GM19438 (cell line): ENCODE measurements around the gene ZSCAN18.

ENCODE experiments used
- ATAC-seq: cut with Tn5 transposase; IDR thresholded peaks from one replicate; pipeline ENCODE4 v1.9.1; 2021; ENCODE audit warnings: low read depth; ENCODE audit not compliant: unreplicated experiment

The ZSCAN18 gene

DNA sequence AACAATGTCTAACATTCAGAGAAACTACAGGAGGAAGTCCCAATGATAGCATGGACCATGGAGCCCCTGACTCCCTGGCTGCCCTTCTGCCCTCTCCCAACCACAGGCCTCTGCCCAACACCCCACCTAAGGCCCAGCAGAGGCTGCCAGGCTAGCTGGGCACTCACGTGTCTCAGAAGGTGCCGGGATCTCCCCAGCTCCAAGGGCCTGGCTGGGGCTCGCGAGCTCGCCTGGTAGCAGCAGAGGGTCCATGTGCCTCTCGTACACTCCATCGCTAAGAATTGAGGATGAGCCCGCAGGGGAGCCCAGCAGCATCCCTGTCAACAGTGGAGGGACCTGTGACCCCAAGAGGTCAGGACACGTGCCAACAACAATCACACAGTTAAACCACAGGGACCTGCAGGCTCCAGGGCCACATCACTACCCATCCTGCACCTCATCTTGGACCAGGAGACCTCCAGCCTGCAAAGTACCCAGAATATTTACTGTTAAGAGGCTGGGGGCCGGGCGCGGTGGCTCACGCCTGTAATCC lies 9.4 kb downstream of the ZSCAN18 start:
- ATAC-seq, result no peak

DNA sequence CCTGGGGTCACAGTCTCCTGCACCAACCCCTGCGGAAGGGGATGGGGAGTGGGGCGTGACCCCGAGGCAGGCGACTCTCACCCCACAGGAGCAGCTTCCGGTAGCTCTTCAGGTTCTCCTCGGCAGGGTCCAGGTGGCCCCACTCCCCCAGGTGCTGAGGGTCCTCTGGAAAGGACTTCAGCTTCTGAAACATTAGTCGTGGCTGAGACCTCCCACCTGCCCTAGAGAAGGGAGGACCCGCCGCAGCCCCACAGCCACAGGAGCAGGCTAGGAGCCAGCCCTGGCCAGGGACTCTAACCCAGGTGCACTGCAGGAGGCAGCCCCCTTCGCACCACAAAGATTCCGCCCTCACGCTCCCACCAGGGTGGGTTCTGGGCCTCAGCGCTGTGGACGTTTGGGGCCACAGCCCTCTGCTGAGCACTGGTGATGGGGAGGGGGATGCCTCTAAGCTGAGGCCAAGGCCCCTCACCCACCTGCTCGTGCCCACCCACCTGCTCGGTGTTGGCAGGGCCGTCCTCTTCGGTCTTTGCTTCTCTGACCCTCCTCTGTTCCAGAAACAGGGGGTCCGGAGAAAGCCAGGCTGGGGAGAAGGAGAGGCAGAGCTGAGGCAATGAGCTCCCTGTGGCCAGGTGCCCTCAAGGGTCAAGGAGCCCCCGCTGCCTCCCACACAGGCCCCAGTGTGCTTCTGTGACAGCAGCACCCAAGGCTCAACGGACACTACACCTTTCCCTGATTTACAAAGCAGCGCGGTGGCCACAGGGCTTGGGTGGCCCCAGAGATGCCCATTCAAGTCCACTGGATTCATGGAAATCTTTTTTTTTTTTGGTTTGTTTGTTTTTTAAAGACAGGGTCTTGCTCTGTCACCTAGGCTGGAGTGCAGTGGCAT lies 11.0 kb downstream of the ZSCAN18 start:
- no peak for ATAC-seq

DNA sequence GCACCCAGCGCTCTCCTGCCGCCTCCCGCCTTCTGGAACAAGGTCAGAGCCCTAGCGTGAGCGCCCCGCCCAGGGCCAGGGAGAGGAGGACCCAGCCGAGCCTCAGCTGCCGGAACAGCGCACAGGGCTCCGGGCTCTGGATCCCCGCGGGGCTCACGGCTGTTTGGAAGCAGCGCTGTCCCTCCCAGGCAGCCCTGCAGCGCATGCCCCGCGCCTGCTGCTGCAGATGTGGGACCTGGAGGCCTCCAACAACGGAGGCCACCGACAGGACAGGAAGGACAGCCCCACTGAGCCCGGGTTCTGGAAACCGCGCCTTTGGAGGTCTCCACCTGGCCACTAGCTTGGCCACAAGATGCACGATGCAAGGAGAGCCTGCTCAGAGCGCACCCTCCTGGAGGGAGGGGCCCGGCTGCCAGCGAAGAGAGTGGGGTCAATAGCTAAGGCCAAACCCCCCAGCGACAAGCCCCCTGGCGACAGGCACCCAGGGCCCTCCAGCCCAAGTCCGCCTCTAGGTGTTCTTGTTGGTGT lies 12.6 kb downstream of the ZSCAN18 start:
- ATAC-seq, result no peak

DNA sequence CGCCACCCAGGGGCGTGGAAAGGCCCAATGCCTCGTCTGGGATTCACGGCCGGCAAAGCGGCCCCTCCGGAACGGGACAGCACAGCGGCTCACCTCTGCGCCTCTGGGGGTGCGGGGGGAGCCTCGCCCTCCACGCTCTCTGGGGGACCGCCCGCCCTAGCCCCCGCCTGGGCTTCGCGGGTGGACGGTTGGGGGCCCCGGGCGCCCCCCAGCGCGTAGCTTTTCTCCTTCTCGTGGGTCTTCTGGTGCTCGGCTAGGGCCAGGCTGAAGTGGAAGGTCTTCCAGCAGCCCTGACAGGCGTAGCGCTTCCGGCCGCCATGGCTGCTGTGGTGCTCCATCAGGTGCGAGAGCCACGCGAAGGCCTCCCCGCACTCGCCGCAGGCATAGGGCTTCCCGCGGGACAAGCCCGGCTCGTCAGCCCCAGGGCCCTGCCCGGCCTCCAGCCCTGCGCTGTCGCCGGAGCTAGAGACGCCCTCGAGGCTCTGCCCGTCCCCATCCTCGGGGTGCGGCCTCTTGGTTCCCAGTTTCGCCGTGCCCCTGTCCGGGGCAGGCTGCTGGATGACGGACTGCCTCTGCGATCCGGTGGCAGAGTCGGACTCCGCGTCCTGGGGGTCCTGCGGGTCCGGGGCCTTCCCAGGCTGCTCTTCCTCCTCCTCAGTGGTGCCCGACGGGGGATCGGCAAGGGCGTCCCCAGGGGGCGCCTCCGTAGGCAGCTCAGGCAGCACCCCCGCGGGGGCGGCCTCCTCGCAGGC lies 13.3 kb downstream of the ZSCAN18 start:
- no peak for ATAC-seq

DNA sequence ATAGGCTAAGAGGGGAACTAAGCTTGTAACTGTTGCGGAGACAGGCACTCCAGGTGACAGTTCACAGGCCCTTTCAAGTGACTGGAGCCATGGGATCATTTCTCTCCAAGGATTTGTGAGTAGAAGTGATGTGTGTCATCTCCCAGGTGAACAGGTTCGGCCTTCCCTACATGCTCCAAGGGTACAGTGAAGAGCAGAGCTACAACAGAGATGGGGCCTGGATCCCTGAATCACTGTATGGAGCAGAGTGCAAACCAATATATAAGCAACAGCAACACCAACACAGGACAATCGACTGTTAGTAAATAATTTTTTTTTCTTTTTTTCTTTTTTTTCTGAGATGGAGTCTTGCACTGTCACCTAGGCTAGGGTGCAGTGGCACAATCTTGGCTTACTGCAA lies 15.0 kb downstream of the ZSCAN18 start:
- no peak for ATAC-seq

DNA sequence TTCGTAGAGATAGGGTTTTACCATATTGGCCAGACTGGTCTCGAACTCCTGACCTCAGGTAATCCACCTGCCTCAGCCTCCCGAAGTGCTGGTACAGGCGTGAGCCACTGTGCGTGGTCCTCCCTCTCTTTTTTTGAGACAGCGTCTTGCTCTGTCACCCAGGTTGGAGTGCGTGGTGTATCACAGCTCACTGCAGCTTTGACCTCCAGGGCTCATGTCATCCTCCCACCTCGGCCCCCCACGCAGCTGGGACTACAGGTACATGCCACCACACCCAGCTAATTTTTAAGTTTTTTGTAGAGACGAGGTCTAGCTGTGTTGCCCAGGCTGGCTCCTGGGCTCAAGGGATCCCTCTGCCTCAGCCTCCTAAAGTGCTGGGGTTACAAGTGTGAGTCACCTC lies 18.2 kb downstream of the ZSCAN18 start:
- ATAC-seq, result no peak

DNA sequence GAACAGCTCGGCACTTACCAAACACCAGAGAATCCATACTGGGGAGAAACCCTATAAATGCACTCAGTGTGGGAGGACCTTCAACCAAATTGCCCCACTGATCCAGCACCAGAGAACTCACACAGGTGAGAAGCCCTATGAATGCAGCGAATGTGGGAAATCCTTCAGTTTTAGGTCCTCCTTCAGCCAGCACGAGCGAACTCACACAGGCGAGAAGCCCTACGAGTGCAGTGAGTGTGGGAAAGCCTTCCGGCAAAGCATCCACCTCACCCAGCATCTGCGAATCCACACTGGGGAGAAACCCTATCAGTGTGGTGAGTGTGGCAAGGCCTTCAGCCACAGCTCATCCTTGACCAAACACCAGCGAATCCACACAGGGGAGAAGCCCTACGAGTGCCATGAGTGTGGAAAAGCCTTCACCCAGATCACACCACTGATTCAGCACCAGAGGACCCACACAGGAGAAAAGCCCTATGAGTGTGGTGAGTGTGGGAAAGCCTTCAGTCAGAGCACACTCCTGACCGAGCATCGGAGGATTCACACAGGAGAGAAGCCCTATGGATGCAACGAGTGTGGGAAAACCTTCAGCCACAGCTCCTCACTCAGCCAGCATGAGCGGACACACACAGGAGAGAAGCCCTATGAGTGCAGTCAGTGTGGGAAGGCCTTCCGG lies 30.7 kb downstream of the ZSCAN18 start:
- no peak for ATAC-seq

DNA sequence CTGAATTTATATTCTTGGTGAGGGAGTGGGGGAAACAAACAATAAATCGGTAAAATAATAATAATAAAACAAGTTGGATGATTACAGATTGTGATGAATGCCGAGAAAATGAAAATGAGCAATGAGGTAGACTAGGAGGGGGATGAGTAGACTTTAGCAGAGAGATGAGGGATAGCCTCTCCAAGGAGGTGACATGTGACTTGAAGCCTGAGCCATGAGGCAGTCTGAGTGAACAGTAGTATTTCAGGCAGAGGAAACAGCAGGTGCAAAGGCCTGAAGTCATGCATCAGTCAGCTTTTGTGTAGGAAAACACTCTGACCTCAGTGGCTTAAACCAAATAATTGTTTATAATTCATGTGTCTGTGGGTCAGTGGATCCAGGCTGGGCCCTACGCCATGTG lies 34.3 kb downstream of the ZSCAN18 start:
- no peak for ATAC-seq

DNA sequence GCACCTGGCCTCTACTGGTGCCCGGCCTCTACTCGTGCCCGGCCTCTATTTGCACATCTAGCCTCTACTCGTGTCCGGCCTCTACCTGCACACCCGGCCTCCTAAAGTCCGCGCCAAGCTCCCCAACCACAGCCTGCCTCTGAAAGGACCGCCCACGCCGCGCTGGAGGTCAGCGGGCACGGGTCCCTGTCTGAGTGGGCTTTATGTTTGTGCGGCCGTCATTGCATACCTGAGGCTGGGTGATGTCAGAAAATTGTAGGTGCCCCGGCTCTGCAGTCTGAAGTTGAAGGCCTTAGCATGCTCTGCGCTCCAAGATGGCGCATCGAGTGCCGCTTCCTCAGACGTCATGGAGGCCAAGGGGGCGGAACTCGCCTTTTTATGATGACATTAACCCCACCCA lies 37.8 kb downstream of the ZSCAN18 start:
- ATAC-seq, result no peak

DNA sequence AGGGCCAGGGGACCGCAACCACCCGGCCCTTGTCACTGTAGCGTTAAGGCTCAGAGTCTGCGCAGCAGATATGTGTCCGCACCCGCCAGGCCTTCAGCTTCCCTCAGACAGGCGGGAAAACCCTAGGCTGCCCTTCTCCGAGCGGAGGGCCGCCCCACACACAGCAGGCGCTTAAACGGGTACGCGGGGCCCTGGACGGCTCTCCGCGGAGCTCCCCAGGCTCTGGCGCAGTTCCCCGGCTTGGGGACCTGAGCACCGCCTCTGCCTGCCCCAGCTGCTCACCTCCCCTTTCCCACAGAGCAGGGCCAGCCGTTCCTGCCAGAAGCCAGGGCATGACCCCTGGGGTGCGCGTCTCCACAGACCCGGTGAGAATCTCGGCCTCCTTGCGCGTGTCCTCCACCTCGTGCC lies 38.4 kb downstream of the ZSCAN18 start:
- ATAC-seq, result no peak

DNA sequence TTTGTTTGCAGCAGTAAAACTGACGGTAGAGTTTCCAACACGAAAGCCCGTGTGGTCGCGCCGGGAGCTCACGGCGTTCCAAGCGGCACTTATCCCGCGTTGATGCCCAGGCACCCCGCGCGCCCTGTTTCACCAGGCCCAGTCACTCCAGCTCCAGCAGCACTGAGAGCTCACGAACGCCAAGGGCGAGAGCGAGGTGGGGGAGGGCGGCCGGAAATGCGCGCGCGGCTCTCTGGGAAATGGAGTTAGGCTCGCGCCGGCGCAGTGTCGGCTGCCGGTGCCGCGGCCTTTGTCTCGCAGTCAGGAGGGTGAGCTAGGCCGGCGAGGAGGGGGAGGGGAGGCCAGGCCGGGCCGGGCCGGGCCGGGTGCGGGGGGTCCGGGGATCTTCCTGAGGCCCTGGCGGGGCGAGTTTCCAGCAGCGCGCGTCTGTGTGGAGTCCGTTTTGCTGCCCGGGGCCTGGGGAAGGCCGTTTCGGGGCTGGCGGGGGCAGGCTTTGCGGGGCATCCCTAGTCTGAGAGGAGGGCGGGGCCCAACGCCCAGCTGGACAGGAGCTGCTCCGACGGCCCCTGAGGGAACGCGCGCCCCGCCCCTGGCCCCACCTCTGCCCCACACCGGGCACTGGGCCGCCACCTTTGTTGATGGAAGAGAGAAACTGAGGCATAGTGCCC lies 38.9 kb downstream of the ZSCAN18 start, which contains the start of gene ZNF135:
ZNF135 (plus strand) TSS at position 280 of the 668 bp plus-strand sequence. CDS start 721 bp downstream, outside the sequence.
- no peak for ATAC-seq

DNA sequence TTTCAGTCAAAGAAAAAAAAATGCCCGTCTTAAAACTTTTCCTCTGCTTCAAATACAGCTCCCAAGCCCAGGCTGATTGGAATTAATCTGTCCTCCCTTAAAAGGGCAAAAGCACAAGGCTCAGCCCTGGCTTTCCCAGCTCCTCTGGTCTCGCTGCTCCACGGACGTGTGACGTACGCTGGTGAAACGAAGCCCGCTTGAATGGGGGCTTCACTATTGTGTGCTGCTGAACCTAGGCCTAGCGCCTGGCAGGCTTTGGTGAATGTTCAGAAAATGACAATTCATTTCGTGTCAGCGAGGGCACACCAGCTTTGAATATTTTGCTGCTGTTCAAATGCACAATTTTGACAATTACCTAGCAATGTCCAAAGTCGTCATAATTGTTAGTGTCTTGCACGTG lies 39.6 kb downstream of the ZSCAN18 start:
- no peak for ATAC-seq

DNA sequence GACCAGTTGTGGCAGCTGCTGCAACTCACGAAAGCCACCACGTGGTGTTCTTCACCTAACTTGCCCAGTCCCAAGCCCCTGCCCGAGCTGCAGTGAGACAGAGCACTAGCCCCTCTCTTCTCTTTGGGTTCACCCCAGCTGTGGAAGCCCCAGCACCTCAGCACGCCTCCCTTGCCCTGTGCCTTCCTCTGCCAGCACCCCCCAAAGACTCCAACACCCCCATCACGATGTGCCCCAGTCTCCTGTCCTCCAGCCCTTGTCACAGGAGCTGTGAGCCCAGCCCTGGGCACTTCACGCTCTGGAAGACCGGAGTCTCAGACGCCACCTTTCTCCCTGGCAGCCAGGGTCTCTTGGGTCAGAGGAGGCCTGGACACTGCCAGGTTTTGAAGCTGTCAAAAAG lies 41.2 kb downstream of the ZSCAN18 start:
- ATAC-seq, result no peak

DNA sequence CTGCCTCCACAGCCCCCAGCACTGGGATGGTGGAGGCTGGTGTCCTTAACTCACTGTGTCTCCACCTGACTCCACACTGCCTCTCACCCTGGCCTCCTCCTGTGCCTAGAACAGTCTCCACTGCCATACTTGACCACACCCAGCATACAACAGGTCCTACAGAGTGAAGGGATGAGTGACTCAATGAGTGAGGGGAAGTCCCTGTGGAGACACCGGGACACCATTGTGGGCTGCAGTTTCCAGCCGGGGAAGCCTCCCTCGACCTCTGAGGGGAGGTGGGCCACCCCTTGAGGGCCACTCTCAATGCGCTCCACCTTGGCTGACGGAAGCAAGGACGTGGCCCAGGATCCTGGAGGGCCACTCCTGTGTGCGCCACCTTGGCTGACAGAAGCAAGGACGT lies 41.8 kb downstream of the ZSCAN18 start:
- no peak for ATAC-seq

DNA sequence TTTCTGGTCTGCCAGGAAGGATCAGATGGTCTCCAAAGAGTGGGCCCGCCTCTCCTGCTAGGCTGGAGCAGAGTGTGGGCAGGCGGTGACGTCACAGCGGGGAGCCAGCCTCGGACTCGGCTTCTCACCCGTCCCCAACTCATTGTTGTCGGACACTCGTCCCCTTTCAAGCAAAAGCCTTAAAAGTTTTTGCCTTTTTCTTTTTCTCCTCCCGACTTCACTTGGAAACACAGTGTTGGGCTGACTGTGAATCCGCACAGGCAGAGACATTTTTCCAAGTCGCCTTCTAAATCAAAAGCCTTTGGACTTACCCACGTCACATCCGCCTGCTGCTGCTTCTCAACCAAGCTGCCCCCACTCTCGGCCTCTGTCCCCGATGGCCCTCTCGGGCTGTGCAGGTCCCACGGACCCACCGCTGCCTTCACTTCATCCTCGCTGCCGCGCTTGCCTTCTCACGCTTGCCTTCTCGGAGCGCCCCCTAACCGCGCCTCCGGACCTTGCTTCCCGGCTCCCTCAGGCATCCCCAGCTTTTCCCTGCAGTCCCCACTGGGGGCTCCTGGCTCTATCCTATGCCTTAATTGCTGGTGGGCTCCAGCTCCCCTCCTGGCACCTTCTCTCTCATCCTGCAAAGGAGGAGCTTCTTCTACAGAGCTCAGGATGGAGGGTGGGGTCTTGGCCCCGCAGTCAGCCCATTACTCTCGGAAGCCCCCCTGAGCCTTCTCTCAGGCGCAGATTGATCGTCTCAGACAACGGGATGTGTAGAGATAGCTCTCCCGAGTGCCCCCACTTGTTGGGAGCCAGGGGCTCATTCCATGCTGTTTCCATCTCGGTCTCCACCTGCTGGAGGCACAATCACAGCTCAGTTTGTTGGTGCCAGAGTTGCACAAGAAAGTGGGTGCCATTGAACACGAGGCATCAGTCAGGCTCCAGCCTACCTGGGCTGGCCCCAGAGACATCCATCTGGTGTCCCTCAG lies 42.8 kb downstream of the ZSCAN18 start:
- ATAC-seq, result no peak

DNA sequence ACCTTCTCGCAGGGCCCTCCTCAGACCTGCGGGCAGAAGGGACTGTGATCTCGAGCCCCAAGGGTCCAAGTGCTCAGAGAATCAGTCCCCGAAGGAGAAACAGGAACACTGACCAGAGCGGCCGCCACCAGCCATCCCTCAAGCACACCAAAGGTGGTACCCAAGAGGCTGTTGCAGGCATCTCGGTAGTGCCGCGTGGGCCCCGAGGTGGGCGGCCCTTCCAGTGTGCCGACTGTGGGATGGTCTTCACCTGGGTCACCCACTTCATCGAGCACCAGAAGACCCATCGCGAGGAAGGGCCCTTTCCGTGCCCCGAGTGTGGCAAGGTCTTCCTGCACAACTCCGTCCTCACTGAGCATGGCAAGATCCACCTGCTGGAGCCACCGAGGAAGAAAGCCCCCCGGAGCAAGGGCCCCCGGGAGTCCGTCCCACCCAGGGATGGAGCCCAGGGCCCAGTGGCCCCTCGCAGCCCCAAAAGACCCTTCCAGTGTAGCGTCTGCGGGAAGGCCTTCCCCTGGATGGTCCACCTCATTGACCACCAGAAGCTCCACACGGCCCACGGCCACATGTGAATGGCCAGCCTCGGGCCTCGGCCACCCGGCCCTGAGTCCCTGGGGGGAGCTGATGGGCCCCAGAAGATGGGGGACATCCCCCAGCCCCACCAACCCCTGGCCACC lies 44.4 kb downstream of the ZSCAN18 start:
- no peak for ATAC-seq

DNA sequence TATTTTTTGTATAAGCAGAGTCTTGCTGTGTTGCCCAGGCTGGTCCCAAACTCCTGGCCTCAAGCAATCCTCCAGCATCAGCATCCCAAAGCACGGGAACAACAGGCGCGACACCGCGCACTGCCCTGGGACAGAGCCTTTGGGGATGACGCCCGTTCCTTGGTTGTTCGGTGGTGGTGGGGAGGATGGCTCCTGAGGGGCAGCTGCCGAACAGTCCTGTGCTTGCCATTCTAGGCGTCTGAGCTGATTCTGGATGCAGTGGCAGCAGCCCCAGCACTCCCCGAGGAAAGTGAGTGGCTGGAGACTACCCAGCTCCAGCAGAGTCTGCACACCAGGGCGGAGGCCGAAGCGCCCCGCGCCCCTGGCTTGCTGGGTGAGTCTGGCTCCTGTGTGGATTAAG lies 45.8 kb downstream of the ZSCAN18 start:
- ATAC-seq, result no peak

DNA sequence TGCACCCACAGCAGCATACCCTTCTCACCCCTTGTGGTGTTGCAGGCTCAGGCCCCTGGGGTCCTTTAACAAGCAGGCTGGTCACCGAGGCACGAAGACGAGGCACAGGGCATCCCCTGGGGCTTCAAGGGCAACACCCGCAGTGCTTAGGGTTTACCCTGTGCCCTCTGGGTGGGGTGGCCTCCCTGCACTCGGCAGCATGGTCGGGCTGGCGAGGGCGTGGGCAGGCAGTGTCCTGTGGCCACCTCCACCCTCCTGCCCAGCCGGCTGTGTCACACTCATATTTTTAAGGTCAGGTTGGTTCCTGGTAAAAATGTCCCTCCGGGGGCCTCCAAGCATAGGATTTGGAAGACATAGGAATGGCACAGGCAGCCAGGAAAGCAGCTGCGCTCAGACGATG lies 50.4 kb downstream of the ZSCAN18 start:
- no peak for ATAC-seq

DNA sequence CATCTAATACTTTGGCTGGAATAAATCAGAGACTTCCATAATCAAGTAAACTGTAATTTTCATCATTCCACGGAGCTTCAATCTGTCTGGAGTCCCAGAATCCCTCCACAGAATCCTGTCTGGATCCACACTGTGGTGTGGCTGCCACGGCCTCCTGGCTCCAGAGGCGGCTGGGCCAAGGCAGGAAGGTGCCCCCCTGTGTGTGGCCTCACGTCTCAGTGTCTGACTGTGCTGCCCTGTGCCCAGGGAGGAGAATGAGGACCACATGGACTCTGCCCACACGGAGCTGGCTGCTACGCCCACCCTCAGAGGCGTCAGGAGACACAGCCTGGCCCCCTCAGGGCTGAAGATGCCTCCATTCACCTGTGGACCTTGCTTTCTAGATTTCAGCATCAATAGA lies 51.2 kb downstream of the ZSCAN18 start:
- no peak for ATAC-seq
